Thoracic aorta (tissue), 2 donors: ENCODE measurements around the gene DNAAF5. TPM values are rescaled to one million over a fixed set of nuclear protein-coding genes. Genes with fewer than 3 reads are reported as not detected.
A peak's percentile ranks its signal among the peaks of the same experiment; 100 is the strongest.

Experiments used
- ATAC-seq: fragments of 150-250 bp; one replicate; pipeline ENCODE4 v1.8.0; 2017; ENCODE audit warnings: low read depth; ENCODE audit not compliant: insufficient number of reproducible peaks, low FRiP score
- DNase-seq: peaks from one replicate; pipeline ENCODE4 v3.0.0-alpha.2; 2020; ENCODE audit warnings: low spot score
- H3K27ac ChIP-seq, 2 donors: fragments of 200-600 bp; sonication (generic); 1 replicate in 1 of 2; 2 replicates in 1 of 2; pipeline ENCODE4 v1.5.1; 2016; ENCODE audit warnings: mild to moderate bottlenecking in 2 of 2, moderate library complexity in 2 of 2
- H3K27me3 ChIP-seq: fragments of 200-600 bp; sonication (generic); replicated peaks from 2 replicates; pipeline ENCODE4 v1.6.0; 2016; ENCODE audit warnings: mild to moderate bottlenecking; ENCODE audit not compliant: insufficient read depth
- H3K36me3 ChIP-seq: fragments of 200-600 bp; sonication (generic); one replicate; pipeline ENCODE4 v1.5.1; 2016
- H3K4me1 ChIP-seq, 2 donors: fragments of 200-600 bp; sonication (generic); 1 replicate in 1 of 2; 2 replicates in 1 of 2; pipeline versions ENCODE4 v1.5.1 to v1.6.0; 2016; ENCODE audit warnings: low read depth in 2 of 2, mild to moderate bottlenecking in 1 of 2; ENCODE audit not compliant: control insufficient read depth in 1 of 2
- H3K4me3 ChIP-seq: fragments of 200-600 bp; sonication (generic); 2 replicates; pipeline ENCODE4 v1.5.1; 2016; ENCODE audit warnings: mild to moderate bottlenecking
- H3K9me3 ChIP-seq: fragments of 200-600 bp; sonication (generic); 2 replicates; pipeline ENCODE4 v1.5.1; 2016
- total RNA-seq, 2 donors: library from RNA; depleted of rRNA; stranded (reverse); fragments of >200 nt; gene quantifications; one replicate each; pipeline versions ENCODE4 v1.1.0 to v1.2.3, GENCODE V29; 2016
- TF ChIP-seq, protein P1 (sequence below): fragments of 200-600 bp; sonication (generic); IDR thresholded peaks from one replicate; pipeline ENCODE4 v1.5.1; 2019; ENCODE audit warnings: antibody characterized with exemption

The DNAAF5 gene
- total RNA-seq, 2 donors from 2014 or later = 16.7 to 23.4 TPM

DNA sequence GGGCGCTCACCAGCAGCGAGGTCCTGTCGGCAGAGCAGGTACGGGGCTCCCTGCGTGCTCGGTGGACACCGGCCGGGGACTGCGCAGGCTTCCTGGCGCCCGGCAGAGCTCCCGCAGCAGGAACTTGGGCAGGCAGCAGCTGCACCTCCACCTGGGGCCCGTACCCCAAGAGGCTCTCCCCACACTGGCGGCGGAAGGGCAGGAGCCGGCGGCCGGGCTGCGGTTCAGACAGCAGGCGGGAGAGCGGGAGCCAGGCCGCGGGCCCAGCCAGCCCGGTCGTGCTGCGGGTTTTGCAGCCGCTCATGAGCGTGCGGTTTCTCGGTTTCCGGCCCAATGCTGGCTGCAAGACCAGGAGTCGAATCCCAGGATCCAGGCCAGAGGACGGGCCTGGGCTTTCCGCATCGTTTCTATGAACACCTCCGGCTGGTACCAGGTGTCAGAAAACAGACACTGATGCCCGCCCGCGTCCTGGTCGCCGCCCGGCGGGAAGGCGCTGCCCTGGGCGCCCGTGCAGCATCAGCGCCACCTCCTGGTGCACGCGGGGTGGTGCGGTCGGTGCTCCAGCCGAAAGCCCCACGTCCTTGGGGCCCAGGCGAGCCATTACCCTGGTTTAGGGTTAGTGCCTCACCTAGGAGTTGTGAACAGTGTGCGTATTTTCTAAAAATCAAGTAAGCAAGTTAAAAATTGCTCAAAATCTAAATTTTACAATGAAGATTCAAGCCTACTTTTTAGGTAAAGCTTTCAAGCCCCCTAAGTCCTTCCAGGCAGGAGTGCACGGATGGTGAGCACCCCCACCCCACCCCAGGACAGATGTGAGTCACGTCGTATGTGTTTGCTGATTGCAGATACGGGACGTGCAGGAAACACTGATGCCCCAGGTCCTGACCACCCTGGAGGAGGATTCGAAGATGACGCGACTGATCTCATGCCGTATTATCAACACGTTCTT is 47.9 kb downstream of the DNAAF5 start:
- TF ChIP-seq, protein P1, sequence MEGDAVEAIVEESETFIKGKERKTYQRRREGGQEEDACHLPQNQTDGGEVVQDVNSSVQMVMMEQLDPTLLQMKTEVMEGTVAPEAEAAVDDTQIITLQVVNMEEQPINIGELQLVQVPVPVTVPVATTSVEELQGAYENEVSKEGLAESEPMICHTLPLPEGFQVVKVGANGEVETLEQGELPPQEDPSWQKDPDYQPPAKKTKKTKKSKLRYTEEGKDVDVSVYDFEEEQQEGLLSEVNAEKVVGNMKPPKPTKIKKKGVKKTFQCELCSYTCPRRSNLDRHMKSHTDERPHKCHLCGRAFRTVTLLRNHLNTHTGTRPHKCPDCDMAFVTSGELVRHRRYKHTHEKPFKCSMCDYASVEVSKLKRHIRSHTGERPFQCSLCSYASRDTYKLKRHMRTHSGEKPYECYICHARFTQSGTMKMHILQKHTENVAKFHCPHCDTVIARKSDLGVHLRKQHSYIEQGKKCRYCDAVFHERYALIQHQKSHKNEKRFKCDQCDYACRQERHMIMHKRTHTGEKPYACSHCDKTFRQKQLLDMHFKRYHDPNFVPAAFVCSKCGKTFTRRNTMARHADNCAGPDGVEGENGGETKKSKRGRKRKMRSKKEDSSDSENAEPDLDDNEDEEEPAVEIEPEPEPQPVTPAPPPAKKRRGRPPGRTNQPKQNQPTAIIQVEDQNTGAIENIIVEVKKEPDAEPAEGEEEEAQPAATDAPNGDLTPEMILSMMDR = peak; percentile 90
- Histone ChIP-seq H3K9me3 (no peaks in the 10 kb centered on the region), H3K4me1 (peaks cover 0 to 30% of the 10 kb centered on the region in 2 donors), H3K27ac (no peak overlapping the region), H3K36me3 (peaks cover 2% of the 10 kb centered on the region), H3K4me3 (no peak overlapping the region), H3K27me3 (no peaks in the 10 kb centered on the region)
- ATAC-seq (no peak), DNase-seq (no peak)

DNA sequence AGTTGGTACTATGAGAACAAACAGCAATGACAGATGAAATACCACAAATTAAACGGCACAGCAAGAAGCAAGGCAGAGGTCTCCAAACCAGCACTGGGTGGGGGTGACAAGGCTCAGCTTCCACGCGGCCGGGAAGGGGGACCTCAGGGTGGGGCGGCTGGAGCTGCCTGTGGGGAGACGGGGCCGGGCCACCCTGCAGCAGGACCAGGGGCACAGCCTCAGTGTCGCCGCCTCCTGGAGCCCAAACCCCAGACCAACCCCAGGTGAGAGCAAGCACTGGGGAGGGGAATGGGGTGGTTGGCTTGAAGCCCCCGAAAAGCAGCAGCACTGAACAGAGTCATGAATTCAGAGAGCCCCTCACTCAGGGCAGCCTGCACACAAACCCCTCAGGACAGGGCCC is 49.9 kb downstream of the DNAAF5 start:
- no peaks in the 10 kb centered on the region for H3K27me3 ChIP-seq
- no peaks in the 10 kb centered on the region for H3K9me3 ChIP-seq
- no peak for ATAC-seq
- peaks cover 2% of the 10 kb centered on the region for H3K36me3 ChIP-seq
- no peak overlapping the region for H3K4me3 ChIP-seq
- H3K27ac ChIP-seq = no peak overlapping the region
- TF ChIP-seq, protein P1 = no peak
- no peak for DNase-seq
- peaks cover 0 to 28% of the 10 kb centered on the region in 2 donors for H3K4me1 ChIP-seq

DNA sequence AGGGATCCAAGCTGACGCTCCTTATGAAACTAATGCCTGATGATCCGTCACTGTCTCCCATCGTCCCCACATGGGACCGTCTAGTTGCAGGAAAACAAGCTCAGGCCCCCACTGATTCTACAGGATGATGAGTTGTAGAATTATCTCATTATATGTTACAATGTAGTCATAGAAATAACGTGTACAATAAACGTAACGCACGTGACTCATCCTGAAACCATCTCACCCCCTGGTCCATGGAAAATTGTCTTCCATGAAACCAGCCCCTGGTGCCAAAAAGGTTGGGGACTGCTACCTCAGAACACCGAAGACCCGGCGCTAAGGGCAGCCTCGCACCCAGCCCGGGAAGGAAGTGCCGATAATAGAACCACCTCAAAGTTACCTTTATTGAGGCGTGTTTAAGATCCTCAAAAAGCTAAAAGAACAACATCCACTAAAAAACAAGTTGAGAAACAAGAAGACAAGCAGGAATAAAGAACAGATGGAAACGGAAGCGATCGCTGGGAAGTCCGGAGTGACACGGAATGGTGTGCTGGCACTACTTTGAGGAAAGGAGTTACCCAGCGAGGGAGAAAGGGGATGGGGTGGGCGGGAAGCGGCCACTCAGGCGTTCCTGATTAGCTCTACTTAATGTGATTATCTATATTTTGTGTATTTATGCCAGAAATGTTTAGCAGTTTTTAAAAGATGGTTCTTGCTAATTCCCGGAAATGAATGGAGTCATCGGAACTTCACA is 50.7 kb downstream of the DNAAF5 start:
- H3K36me3 ChIP-seq = peaks cover 2% of the 10 kb centered on the region
- TF ChIP-seq, protein P1 = no peak

DNA sequence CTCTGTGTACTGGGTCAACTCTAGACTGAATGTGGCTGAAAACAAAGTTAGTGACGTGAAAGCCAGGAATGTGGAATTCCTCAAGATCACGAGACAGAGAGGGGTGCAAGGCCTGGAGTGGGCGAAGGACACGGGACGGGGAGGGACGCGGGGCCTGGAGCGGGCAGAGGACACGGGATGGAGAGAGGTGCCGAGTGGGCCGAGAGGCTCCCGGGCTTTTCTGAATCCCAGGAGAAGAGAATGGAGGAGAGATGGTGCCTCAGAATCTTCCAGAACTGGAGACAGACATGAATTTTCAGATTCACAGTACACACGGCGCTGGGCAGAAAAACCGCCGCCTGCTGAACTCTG is 51.2 kb downstream of the DNAAF5 start:
- DNase-seq = no peak
- Histone ChIP-seq H3K27me3 (no peaks in the 10 kb centered on the region), H3K27ac (no peak overlapping the region), H3K9me3 (no peaks in the 10 kb centered on the region), H3K4me3 (no peak overlapping the region), H3K4me1 (peaks cover 0 to 24% of the 10 kb centered on the region in 2 donors), H3K36me3 (peaks cover 3% of the 10 kb centered on the region)
- ATAC-seq = no peak
- TF ChIP-seq, protein P1 = no peak

More for the DNA sequence above, 50.7 kb downstream of the DNAAF5 start:
- peaks cover 0 to 26% of the 10 kb centered on the region in 2 donors for H3K4me1 ChIP-seq
- H3K27me3 ChIP-seq = no peaks in the 10 kb centered on the region
- H3K9me3 ChIP-seq = no peaks in the 10 kb centered on the region
- ATAC-seq = no peak
- DNase-seq = no peak
- no peak overlapping the region for H3K4me3 ChIP-seq
- no peak overlapping the region for H3K27ac ChIP-seq

DNA sequence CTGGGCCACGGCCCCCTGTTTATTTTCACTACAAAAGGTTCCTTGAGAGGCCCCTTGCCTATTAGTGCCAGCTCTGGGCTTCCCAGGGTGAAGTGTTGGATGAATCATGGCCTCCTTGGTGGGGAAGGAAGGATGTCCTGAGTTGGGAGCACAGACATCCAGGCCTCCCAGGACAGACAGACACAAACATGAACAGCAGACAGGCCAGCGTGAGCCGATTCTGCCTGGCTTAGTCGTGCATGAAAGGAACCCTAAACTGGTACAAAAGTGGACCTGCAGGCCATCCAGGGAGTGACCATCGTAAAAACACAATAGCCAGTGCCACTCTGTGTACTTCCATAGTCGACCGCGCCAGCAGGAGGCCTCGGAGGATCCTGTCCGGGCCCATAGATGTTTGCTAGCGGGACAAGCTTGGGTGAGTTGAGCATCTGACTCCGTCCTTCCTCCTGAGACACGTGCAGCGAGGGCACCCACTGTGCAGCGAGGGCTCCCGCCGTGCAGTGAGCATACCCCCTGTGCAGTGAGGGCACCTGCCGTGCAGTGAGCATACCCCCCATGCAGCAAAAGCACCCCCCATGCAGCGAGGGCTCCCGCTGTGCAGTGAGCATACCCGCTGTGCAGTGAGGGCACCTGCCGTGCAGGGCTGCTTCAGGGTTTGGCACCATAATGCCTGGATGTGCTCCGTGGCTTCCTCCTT is 51.9 kb downstream of the DNAAF5 start:
- H3K27ac ChIP-seq = no peak overlapping the region
- H3K4me1 ChIP-seq = peaks cover 0 to 24% of the 10 kb centered on the region in 2 donors
- DNase-seq (no peak), ATAC-seq (no peak)
- TF ChIP-seq, protein P1 = no peak
- H3K27me3 ChIP-seq = no peaks in the 10 kb centered on the region
- H3K4me3 ChIP-seq = no peak overlapping the region
- H3K36me3 ChIP-seq = peaks cover 10% of the 10 kb centered on the region
- H3K9me3 ChIP-seq = no peaks in the 10 kb centered on the region
